HFFc6 (cell line): ENCODE measurements around the gene RPS6KA5. TPM values are rescaled to one million over a fixed set of nuclear protein-coding genes. Genes with fewer than 3 reads are reported as not detected.
"Not testable (repeated sequence)": the region's sequence is repeated elsewhere in the genome, so short reads cannot be mapped to it uniquely, and the experiment has no call there.

Experiments
- DNase-seq: peaks from one replicate; pipeline ENCODE4 v3.0.0-alpha.2; 2018
- H3K27ac Mint-ChIP-seq: 2 replicates; pipeline ENCODE4 v1.8.0; 2020; ENCODE audit warnings: mild to moderate bottlenecking, mixed read lengths
- H3K27me3 Mint-ChIP-seq: 2 replicates; pipeline ENCODE4 v1.8.0; 2021; ENCODE audit warnings: mild to moderate bottlenecking, moderate library complexity, mixed read lengths; ENCODE audit not compliant: insufficient read depth
- H3K36me3 Mint-ChIP-seq: 2 replicates; pipeline ENCODE4 v1.8.0; 2021; ENCODE audit warnings: low read depth, mixed read lengths
- H3K4me1 Mint-ChIP-seq: 2 replicates; pipeline ENCODE4 v1.8.0; 2020; ENCODE audit warnings: low read depth, mixed read lengths
- H3K4me3 Mint-ChIP-seq: 2 replicates; pipeline ENCODE4 v1.8.0; 2020; ENCODE audit warnings: mild to moderate bottlenecking, moderate library complexity, mixed read lengths
- H3K9me3 Mint-ChIP-seq: 2 replicates; pipeline ENCODE4 v1.8.0; 2020; ENCODE audit warnings: mild to moderate bottlenecking, mixed read lengths
- total RNA-seq, 6 experiments: library from RNA; stranded (reverse); fragmentation: NEBNext Ultra II Directional; extraction: Animal tissue kit (Norgen Biotek cat#: 25700); gene quantifications; 2 replicates in 1 of 6; 3 replicates in 5 of 6; pipeline ENCODE4 v1.2.3, GENCODE V29; 2021
- TF ChIP-seq, protein P1 (sequence below): fragments of 200-600 bp; sonication (generic); IDR thresholded peaks from 2 replicates; pipeline ENCODE4 v1.5.0; 2021; ENCODE audit warnings: antibody characterized with exemption, mild to moderate bottlenecking

Gene RPS6KA5
- total RNA-seq, 6 experiments from 2014 or later, result 0.36 to 0.91 (median 0.48) TPM

DNA sequence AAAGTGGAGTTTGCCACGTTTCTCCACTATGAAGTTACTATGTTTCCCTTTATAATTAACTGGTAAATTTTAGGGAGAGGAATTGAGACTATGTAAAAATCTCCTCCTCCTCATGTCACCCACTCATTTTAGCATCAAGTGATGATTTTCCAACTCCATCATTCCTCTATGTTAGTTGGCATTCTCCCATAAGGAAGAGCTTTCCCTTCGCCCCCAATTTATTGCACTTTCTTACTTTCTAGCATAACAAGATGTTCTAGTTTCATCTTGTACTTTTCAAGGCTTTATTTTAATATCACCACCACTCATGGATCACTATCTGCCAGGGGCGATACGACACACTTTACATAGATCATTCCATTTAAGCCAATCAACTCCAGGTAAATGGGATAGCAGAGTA lies 97.1 kb downstream of the RPS6KA5 start:
- H3K27me3 Mint-ChIP-seq, result no peaks in the 10 kb centered on the region
- H3K9me3 Mint-ChIP-seq, result no peaks in the 10 kb centered on the region
- no peaks in the 10 kb centered on the region for H3K36me3 Mint-ChIP-seq
- no peak overlapping the region for H3K4me3 Mint-ChIP-seq
- H3K4me1 Mint-ChIP-seq, result no peaks in the 10 kb centered on the region
- no peak overlapping the region for H3K27ac Mint-ChIP-seq
- DNase-seq, result no peak
- TF ChIP-seq, protein P1, sequence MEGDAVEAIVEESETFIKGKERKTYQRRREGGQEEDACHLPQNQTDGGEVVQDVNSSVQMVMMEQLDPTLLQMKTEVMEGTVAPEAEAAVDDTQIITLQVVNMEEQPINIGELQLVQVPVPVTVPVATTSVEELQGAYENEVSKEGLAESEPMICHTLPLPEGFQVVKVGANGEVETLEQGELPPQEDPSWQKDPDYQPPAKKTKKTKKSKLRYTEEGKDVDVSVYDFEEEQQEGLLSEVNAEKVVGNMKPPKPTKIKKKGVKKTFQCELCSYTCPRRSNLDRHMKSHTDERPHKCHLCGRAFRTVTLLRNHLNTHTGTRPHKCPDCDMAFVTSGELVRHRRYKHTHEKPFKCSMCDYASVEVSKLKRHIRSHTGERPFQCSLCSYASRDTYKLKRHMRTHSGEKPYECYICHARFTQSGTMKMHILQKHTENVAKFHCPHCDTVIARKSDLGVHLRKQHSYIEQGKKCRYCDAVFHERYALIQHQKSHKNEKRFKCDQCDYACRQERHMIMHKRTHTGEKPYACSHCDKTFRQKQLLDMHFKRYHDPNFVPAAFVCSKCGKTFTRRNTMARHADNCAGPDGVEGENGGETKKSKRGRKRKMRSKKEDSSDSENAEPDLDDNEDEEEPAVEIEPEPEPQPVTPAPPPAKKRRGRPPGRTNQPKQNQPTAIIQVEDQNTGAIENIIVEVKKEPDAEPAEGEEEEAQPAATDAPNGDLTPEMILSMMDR, result no peak

- no peak for DNase-seq
- no peaks in the 10 kb centered on the region for H3K4me1 Mint-ChIP-seq
- no peak overlapping the region for H3K27ac Mint-ChIP-seq
- TF ChIP-seq, protein P1, result no peak
- no peak overlapping the region for H3K4me3 Mint-ChIP-seq
- no peaks in the 10 kb centered on the region for H3K9me3 Mint-ChIP-seq
- H3K36me3 Mint-ChIP-seq, result no peaks in the 10 kb centered on the region
- no peaks in the 10 kb centered on the region for H3K27me3 Mint-ChIP-seq
These were observed 97.8 kb downstream of the RPS6KA5 start for GRCh38 chr14:90962505-90963109.

GRCh38 chr14:90960818-90961217 lies 99.6 kb downstream of the RPS6KA5 start:
- DNase-seq, result no peak
- peaks cover 13% of the 10 kb centered on the region for H3K9me3 Mint-ChIP-seq
- no peak overlapping the region for H3K27ac Mint-ChIP-seq
- H3K36me3 Mint-ChIP-seq, result no peaks in the 10 kb centered on the region
- TF ChIP-seq, protein P1, result no peak
- H3K27me3 Mint-ChIP-seq, result no peaks in the 10 kb centered on the region
- H3K4me1 Mint-ChIP-seq, result no peaks in the 10 kb centered on the region
- H3K4me3 Mint-ChIP-seq, result no peak overlapping the region

DNA sequence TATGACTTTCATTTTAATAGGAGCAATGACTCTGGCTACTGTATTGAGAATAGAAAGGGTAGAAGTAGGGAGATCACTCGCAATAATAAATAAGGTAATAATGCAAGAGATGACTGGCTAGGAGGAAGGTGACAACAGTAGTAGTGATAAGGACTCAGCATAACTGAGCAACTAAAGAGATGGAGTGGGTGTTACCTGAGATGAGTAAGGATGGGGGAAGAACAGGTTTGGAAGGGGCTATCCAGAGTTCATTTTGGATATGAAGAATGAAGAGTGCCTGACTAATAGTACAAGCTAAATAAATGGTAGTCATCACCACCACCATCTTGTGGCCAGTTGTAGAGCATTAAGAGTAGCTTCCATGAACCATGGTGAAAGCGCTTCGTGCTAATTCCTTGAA lies 101.1 kb downstream of the RPS6KA5 start:
- H3K4me1 Mint-ChIP-seq, result no peaks in the 10 kb centered on the region
- H3K36me3 Mint-ChIP-seq, result no peaks in the 10 kb centered on the region
- peaks cover 23% of the 10 kb centered on the region for H3K9me3 Mint-ChIP-seq
- H3K27me3 Mint-ChIP-seq, result no peaks in the 10 kb centered on the region
- H3K27ac Mint-ChIP-seq, result no peak overlapping the region
- DNase-seq, result no peak
- TF ChIP-seq, protein P1, result no peak
- no peak overlapping the region for H3K4me3 Mint-ChIP-seq

GRCh38 chr14:90956273-90956672 lies 104.2 kb downstream of the RPS6KA5 start:
- no peak overlapping the region for H3K27ac Mint-ChIP-seq
- no peaks in the 10 kb centered on the region for H3K4me1 Mint-ChIP-seq
- H3K27me3 Mint-ChIP-seq, result no peaks in the 10 kb centered on the region
- no peak overlapping the region for H3K4me3 Mint-ChIP-seq
- no peaks in the 10 kb centered on the region for H3K36me3 Mint-ChIP-seq
- TF ChIP-seq, protein P1, result no peak
- peaks cover 36% of the 10 kb centered on the region for H3K9me3 Mint-ChIP-seq
- no peak for DNase-seq

DNA sequence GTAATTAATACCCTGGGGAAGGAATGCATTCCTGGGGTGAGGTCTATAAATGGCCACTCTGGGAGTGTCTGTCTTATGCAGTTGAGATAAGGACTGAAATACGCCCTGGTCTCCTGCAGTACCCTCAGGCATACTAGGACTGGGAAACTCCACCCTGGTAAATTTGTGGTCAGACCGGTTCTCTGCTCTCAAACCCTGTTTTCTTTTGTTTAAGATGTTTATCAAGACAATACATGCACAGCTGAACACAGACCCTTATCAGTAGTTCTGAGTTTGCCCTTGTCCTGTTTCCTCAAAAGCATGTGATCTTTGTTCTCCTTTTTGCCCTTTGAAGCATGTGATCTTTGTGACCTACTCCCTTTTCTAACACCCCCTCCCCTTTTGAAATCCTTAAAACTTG lies 106.8 kb downstream of the RPS6KA5 start:
- H3K36me3 Mint-ChIP-seq, H3K4me3 Mint-ChIP-seq, H3K4me1 Mint-ChIP-seq, H3K27me3 Mint-ChIP-seq, DNase-seq, H3K27ac Mint-ChIP-seq: not testable (repeated sequence)
- H3K9me3 Mint-ChIP-seq, result peaks cover 36% of the 10 kb centered on the region
